ENCODE measurements around the gene BRPF1.

- TF ChIP-seq POLR2AphosphoS5 (IDR thresholded peaks at IDR 0.05; ENCODE audit: low read depth, low read length) (no peak), REST (IDR thresholded peaks at IDR 0.05; ENCODE audit: insufficient read depth in 1 of 2, low read depth in 2 of 2, low read length in 2 of 2) (no peak), SIN3A (IDR thresholded peaks at IDR 0.05; ENCODE audit: borderline replicate concordance, insufficient read depth, low read length) (no peak), TAF1 (IDR thresholded peaks at IDR 0.05; ENCODE audit: borderline replicate concordance, insufficient read depth, low read length) (no peak), FOXP2 (optimal IDR thresholded peaks at IDR 0.05; ENCODE audit: borderline replicate concordance, extremely low read depth, extremely low read length, insufficient read depth) (no peak)
These were observed 65.8 kb downstream of the BRPF1 start for GRCh38 chr3:9797196-9797945.

All from PFSK-1 (cell line).